HG02981 (cell line): ENCODE measurements around the gene PMPCA.

Experiments used
- ATAC-seq: cut with Tn5 transposase; IDR thresholded peaks from one replicate; pipeline ENCODE4 v1.9.1; 2021; ENCODE audit warnings: mild to moderate bottlenecking, moderate library complexity; ENCODE audit not compliant: unreplicated experiment

The PMPCA gene

GRCh38 chr9:136451221-136451877 lies 40.9 kb downstream of the PMPCA start:
- ATAC-seq = no peak

DNA sequence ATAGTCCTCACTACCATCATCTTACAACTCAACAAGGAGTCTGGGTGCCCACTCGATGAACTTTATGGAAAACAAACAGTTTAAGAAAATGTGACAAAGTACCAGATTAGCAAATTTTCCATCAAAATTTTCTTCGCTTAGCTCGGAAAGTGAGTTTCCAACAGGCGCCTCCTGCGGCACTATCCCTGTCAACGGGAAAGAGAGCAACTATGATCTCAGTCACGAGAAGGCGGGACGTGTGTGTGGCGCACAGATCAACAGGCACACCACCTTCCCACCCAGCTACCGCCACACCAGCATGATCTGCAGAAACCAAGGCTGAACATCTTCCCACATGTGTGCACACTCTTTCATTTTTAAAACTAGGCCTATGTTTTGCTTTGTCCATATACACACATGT lies 42.9 kb downstream of the PMPCA start:
- ATAC-seq = no peak

GRCh38 chr9:136454026-136454796 lies 43.8 kb downstream of the PMPCA start:
- ATAC-seq = no peak

DNA sequence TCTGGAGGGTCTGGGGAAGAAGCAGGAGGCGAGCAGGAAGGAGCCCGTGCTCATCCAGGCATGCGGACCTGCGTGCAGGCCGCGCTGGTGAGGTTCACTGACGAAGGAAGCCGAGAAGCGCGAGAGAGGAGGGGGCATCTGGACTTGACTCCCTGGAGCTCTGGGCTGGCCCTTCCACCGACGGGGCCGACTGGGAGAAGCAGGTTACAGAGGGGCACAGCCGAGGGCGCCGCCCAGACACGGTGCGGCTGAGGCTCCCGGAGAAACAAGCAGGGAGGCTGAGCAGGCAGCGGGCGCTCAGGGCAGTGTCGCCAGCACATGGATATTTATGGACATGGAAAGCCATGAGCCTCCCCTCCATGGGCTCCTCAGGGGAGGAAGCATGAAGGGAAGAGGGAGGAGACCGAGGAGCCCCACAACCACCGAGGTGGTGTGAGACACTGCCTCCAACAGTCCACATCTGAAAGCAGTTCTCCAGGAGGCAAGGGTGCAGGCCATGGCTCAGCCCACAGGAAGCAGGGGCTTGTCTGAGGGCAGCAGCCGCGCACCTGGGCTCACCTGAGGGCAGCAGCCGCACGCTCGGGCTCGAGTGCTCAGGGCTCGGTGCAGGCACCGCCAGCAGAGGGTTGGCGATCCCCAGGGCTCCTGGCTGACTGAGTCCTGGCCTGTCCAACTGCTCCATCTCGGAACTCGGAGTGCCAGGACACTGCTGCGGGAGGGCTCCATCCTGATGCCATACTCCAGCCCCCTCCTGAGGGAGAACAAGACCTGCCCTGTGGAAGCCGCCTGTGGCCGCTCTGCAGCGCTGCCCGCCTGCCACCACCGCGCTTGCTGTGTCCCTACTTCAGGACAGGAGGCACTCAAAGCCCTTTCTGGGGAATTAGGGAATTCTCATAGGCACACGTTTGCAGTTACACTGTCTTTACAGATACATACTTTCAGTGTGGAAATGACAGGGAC lies 44.9 kb downstream of the PMPCA start:
- ATAC-seq = no peak

DNA sequence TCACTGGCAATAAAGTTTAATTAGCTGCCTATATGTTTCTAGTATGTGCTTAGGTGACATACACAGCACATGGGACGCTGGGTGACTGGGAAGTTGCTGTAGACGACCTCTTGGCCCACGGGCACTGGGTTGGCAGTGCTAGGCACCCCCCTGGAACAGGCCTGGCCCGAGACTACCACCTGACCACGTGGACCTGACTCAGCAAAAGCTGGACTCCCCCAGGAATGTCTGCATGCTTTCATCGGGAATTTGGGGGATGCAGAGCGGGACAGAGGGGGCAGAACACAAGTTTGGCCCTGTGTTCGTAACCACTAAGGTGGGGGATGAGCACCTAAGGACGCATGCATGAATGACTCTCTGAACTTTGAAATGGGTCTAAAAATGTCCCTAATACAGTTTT lies 45.8 kb downstream of the PMPCA start:
- no peak for ATAC-seq

- no peak for ATAC-seq
These were observed 46.9 kb downstream of the PMPCA start for GRCh38 chr9:136457326-136457725.

- no peak for ATAC-seq
These were observed 49.0 kb downstream of the PMPCA start for GRCh38 chr9:136459425-136459824.

DNA sequence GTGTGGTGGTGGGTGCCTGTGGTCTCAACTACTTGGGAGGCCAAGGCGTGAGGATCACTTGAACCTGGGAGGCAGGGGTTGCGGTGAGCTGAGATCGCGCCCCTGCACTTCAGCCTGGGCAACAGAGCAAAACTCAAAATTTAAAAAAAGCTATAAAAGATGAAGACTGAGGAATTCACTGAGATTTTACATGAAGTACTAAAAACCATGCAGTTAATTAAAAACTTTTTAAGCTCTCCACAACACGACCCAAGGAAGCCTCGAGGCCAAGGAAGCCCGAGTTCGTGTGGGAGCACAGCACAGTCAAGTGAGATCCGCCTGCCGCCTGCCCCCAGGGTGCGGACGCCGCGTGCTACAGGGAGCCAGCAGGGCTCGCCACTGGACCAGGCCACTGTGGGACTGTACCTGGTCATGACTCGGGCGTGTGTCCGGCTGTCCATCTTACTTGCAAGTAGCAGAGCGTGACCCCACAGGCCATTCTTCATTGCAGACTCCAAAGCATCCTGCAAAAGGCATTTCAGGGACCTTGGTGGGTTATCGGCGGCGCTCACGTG lies 50.4 kb downstream of the PMPCA start:
- ATAC-seq = no peak

GRCh38 chr9:136462664-136463063 lies 52.2 kb downstream of the PMPCA start:
- ATAC-seq = no peak

DNA sequence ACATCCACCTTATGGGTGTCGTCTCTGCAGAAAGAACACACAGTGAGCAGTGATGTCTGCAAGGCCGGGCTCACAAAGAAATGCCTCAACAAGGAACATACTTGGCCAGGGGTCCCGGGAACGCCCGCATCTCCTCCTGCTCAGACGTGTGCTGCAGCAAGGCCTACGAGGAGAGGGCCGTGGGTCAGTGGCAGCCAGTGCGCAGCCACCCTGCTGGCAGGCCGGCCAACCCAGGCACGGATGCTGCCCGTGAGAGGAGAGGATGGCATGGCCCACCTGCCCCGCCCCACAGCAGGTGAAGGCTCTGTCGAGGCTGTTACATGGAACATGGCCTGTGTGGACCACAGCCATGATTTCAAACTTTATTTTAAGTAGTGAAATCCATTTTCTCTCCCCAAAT lies 53.1 kb downstream of the PMPCA start:
- no peak for ATAC-seq

GRCh38 chr9:136464241-136464640 lies 53.8 kb downstream of the PMPCA start:
- no peak for ATAC-seq

DNA sequence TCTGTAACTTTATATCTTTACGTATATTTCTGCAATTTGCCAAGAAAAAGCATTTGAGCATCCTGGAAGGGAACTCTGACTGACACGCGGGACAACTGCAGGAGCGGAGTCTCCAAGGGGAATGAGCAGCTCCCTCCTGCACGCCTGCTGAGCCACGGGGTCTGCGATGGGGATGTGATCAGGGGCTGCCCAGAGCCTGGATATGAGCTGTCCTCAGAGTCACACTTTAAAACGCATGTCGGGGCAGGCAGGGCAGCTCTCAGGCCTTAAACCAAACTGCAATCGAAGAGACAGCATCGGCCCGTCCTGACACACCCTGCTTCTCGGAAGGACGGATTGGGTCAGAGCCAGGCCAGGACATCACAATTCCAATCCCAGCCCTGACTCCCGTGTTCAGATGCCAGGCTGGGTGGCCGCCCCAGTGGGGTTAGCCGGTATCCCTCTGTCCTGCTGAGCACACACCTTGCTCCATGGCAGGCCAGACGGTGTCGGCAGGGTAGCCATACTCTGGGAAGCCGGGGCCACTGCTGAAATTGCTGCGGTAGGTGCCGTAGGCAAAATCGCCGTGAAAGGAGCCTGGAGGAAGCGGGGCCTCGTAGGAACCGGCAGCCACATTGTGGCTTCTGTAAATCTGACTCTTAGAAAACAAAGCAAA lies 55.2 kb downstream of the PMPCA start:
- no peak for ATAC-seq

DNA sequence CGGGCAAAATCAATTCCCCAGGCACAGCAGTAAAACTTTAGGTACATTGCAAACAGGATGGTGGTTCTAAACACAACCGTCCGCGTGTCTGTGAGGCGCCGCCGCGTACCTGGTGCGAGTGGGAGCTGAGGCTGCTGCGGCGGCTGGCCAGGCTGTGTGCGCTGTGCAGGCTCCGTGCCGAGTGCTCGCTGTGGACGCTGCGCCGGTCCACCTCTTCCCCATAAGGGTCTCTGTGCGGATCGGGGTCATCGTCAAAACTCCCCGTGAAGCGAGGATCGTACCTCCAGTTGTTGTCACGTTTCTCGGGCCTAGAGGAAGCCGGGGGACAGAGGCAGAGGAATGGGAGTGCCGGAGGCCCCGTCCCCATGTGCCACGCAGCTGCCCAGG lies 55.7 kb downstream of the PMPCA start:
- ATAC-seq = no peak

GRCh38 chr9:136467766-136468165 lies 57.3 kb downstream of the PMPCA start:
- ATAC-seq = no peak

DNA sequence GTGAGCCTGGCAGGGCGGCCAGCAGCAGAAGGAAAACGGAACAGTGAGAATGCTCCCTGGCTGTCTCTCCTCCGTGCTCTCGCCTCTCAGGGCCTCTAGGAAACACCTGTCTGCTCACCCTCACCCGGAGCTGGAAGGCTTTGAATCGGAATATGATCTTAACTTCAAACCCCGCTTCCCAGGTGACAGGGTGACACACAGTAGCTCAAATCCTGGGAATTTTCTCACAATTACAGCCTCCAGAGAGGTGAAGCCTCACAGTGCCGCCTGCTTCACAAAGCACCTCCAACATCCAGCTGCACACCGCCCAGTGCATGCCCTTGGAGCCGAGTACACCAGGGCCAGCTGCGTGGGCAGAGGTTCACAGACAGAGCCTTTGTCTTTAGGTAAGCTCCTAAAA lies 59.9 kb downstream of the PMPCA start:
- no peak for ATAC-seq

DNA sequence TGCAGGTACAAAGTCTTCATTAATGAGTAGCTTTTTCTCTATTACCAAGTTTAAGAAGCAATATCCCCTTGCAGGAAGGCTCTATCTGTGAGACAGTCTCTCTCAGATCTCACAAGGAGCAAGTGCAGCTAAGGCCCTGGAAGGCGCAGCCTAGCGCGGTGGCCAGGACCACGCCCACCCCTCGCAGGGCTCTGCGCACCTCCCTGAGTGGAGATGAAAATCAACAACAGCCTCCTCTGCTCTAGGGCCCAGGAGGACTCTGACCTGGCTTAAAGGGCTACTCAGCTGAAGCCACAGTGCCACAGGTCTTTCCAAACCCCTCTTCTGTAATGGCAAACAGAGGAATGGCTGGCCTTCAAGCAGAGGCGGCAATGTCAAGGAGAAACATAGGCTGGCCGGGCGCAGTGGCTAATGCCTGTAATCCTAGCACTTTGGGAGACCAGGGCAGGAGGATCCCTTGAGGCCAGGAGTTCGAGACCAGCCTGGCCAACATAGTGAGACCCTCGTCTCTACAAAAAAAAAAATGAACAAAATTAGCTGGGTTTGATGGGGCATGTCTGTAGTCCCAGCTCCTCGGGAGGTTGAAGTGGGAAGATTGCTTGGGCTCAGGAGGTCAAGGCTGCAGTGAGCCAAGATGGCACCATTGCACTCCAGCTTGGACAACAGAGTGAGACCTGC lies 60.5 kb downstream of the PMPCA start:
- ATAC-seq = no peak

DNA sequence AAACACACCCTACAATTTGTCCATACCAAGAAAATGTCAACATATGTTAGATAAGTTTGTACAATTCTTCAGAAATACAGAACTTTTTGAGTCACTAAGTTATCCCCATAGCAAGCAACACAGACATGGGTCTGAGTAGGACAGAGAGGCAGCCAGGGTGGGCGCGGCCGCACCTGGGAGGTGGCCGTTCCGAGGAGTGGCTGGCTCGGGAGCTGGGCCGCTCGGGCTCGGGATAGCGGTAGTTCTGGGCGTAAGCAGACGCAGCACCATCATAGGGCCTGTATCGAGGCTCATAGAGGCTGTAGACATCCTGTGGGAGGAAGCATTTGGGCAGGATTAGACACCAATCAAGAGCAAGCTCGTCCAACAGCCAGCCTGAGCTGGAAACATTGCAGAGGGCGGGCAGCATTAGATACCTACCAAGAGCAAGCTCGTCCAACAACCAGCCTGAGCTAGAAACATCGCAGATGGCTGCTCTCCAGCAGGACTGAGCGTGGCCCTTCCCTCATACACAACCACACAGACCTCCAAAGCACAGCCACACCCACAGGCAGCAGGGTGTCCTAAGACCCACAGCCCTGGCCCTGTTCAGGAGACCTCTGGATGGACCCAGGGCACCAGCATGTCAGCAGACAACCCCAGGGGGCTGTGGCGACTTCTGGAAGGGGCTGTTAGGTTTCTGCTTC lies 61.5 kb downstream of the PMPCA start:
- ATAC-seq = no peak

GRCh38 chr9:136472640-136473353 lies 62.3 kb downstream of the PMPCA start:
- no peak for ATAC-seq

DNA sequence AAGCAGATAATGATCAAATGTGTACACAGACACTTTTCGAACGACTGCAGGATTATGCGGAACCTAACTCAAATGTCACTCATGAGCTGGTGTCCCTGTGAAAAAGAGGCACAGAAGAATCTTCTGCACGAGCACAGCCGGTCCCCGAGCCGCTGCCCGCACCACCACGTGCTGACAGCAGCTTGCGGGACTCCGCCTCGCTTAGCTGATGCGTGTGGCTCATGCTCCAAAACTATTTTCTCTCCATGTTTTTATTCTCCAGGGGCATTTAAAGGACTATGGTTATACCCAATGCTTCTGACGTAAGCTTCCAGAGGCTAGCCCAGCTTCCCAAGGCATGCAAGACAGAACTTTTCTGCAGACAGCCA lies 62.9 kb downstream of the PMPCA start:
- ATAC-seq = no peak
